Thoracic aorta (tissue), 2 donors: ENCODE measurements around the gene UQCRQ. TPM values are rescaled to one million over a fixed set of nuclear protein-coding genes. Genes with fewer than 3 reads are reported as not detected.

Experiments
- ATAC-seq: fragments of 150-250 bp; one replicate; pipeline ENCODE4 v1.8.0; 2017; ENCODE audit warnings: low read depth; ENCODE audit not compliant: insufficient number of reproducible peaks, low FRiP score
- DNase-seq: peaks from one replicate; pipeline ENCODE4 v3.0.0-alpha.2; 2020; ENCODE audit warnings: low spot score
- H3K27ac ChIP-seq, 2 donors: fragments of 200-600 bp; sonication (generic); 1 replicate in 1 of 2; 2 replicates in 1 of 2; pipeline ENCODE4 v1.5.1; 2016; ENCODE audit warnings: mild to moderate bottlenecking in 2 of 2, moderate library complexity in 2 of 2
- H3K27me3 ChIP-seq: fragments of 200-600 bp; sonication (generic); replicated peaks from 2 replicates; pipeline ENCODE4 v1.6.0; 2016; ENCODE audit warnings: mild to moderate bottlenecking; ENCODE audit not compliant: insufficient read depth
- H3K36me3 ChIP-seq: fragments of 200-600 bp; sonication (generic); one replicate; pipeline ENCODE4 v1.5.1; 2016
- H3K4me1 ChIP-seq, 2 donors: fragments of 200-600 bp; sonication (generic); 1 replicate in 1 of 2; 2 replicates in 1 of 2; pipeline versions ENCODE4 v1.5.1 to v1.6.0; 2016; ENCODE audit warnings: low read depth in 2 of 2, mild to moderate bottlenecking in 1 of 2; ENCODE audit not compliant: control insufficient read depth in 1 of 2
- H3K4me3 ChIP-seq: fragments of 200-600 bp; sonication (generic); 2 replicates; pipeline ENCODE4 v1.5.1; 2016; ENCODE audit warnings: mild to moderate bottlenecking
- H3K9me3 ChIP-seq: fragments of 200-600 bp; sonication (generic); 2 replicates; pipeline ENCODE4 v1.5.1; 2016
- CTCF ChIP-seq: fragments of 200-600 bp; sonication (generic); IDR thresholded peaks from one replicate; pipeline ENCODE4 v1.5.1; 2019; ENCODE audit warnings: antibody characterized with exemption
- total RNA-seq, 2 donors: library from RNA; depleted of rRNA; stranded (reverse); fragments of >200 nt; gene quantifications; one replicate each; pipeline versions ENCODE4 v1.1.0 to v1.2.3, GENCODE V29; 2016

Gene UQCRQ
- total RNA-seq, 2 donors from 2014 or later = 49.5 to 59.3 TPM

GRCh38 chr5:132848270-132848669 lies 18.2 kb upstream of the UQCRQ start:
- no peaks in the 10 kb centered on the region for H3K4me1 ChIP-seq
- no peaks in the 10 kb centered on the region for H3K27me3 ChIP-seq
- no peak for ATAC-seq
- no peak for TF ChIP-seq CTCF
- DNase-seq = no peak
- H3K9me3 ChIP-seq = no peaks in the 10 kb centered on the region
- H3K36me3 ChIP-seq = no peaks in the 10 kb centered on the region
- no peak overlapping the region for H3K27ac ChIP-seq
- no peak overlapping the region for H3K4me3 ChIP-seq

DNA sequence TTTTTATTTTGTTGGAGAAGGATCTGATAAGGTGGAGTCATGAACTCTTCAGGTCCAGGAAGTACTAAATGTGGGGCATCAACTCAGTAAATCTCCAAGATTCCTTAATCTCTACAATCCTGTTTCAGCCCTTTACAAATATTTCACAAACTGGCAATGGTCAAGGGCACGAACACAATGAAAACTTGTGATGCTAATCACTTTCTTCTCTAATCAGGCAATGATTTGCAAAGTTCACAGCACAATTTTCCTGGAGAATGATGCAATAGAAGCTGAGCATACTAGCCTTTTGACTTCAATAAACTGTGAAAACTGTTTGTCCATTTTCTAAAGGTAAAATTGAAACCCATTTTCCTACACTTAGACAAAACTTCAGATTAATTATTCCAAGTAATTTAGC lies 17.1 kb upstream of the UQCRQ start:
- H3K27ac ChIP-seq = no peak overlapping the region
- ATAC-seq (no peak), DNase-seq (no peak)
- H3K9me3 ChIP-seq = no peaks in the 10 kb centered on the region
- no peaks in the 10 kb centered on the region for H3K4me1 ChIP-seq
- no peak for TF ChIP-seq CTCF
- no peak overlapping the region for H3K4me3 ChIP-seq
- no peaks in the 10 kb centered on the region for H3K27me3 ChIP-seq
- H3K36me3 ChIP-seq = no peaks in the 10 kb centered on the region

DNA sequence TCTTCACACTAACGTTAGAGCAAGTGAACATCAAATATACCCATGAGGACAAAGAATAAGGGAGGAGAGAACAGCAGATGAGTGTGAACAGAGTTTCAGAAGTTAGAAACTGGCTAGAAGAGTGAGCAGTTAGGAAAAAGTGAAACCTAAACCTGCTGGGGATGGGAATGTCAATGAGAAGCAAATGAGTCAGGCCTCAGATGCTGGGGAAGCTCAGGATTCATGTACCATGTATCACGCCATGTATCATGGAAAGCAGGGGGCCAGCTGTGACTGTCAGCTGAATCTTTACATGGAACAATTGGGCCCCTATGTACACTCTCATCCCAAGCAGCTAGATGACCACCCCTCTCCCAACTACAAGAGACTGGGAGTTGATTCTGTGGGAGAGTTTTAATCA lies 16.4 kb upstream of the UQCRQ start:
- no peak for ATAC-seq
- no peaks in the 10 kb centered on the region for H3K27me3 ChIP-seq
- H3K4me1 ChIP-seq = no peaks in the 10 kb centered on the region
- no peak for TF ChIP-seq CTCF
- H3K27ac ChIP-seq = no peak overlapping the region
- H3K4me3 ChIP-seq = no peak overlapping the region
- no peaks in the 10 kb centered on the region for H3K9me3 ChIP-seq
- H3K36me3 ChIP-seq = no peaks in the 10 kb centered on the region
- no peak for DNase-seq

DNA sequence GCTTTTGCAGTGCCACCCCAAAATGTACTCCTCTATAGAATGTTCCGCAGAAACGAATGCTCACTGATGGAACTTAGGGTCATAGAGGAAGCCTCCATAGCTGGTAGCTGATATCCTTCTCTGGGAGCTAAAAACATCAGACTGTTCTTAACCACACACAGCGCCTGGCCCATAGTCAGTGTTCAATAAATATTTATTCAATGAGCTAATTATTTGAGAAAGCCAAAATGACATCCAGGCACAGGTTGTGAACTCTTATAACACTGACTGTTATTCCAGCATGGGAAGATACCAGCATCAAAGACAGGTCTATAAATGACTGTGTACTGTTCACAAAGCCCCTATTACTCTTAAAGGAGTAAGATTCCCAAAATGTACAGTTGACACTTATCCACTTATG lies 13.1 kb upstream of the UQCRQ start:
- Histone ChIP-seq H3K9me3 (no peaks in the 10 kb centered on the region), H3K4me1 (no peaks in the 10 kb centered on the region), H3K4me3 (no peak overlapping the region), H3K36me3 (no peaks in the 10 kb centered on the region), H3K27ac (no peak overlapping the region), H3K27me3 (no peaks in the 10 kb centered on the region)
- no peak for TF ChIP-seq CTCF
- DNase-seq (no peak), ATAC-seq (no peak)

DNA sequence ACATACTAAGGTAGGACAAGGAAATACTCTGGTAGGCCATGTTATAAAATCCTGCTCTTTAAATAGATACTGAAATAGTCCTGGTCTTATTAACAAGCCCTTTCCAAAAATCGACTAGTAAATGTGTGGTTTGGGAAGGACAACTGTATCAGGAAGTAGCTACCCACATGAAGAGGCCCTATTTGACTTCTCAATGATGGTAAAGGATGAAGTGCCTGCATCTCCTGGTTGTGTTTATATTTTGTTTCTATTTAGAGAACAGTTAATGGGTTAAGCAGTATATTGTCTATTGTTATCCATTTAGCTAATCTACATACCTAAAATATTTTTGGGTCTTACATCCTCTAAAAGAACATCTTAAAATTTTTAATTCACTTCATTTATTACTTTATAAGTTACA lies 12.7 kb upstream of the UQCRQ start:
- H3K36me3 ChIP-seq = no peaks in the 10 kb centered on the region
- ATAC-seq (no peak), DNase-seq (no peak)
- no peaks in the 10 kb centered on the region for H3K9me3 ChIP-seq
- no peak overlapping the region for H3K27ac ChIP-seq
- H3K27me3 ChIP-seq = no peaks in the 10 kb centered on the region
- H3K4me3 ChIP-seq = no peak overlapping the region
- no peaks in the 10 kb centered on the region for H3K4me1 ChIP-seq
- no peak for TF ChIP-seq CTCF
